Measurements from ENCODE around the gene ZDHHC24. TPM values are rescaled to one million over a fixed set of nuclear protein-coding genes. Genes with fewer than 3 reads are reported as not detected.

ZDHHC24 gene
- total RNA-seq, 1 experiment from 2014 or later = 19.4 TPM

DNA sequence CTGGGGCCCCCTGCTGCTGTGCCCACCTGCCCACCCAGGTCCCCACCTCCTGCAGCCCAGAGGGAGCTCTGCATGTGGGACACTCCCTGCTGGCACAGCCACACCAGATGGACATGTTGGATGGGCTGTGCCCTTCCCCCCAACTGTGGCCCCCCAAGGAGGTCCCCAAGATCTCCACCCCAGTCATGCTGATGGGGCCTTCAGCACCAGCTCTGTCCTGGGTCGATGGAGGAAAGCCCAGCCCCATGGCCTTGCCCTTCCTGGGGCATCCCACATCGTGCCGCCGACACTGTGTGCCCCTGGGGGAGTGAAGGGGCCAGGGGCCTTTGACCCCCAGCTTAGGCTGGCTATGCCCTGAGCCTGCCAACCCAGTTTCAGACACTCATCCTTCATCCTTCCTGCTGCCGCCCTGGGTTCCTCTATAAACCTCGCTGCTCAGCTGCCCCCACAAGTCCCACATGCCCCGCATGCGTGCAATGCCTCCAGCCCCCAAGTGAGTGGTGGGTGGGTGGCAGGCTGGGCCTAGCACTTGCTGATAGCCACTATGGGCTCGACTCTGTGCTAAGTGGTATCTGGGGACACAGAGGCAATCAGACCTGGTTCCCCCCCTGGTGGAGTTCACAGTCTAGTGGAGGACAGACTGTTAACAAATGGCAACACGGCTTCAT lies 69.5 kb downstream of the ZDHHC24 start:
- Histone ChIP-seq H2AFZ (no peak overlapping the region), H3K9me3 (ENCODE audit: insufficient read depth, low read depth) (no peaks in the 10 kb centered on the region), H3K79me2 (ENCODE audit: low read depth) (peaks cover 17% of the 10 kb centered on the region), H4K20me1 (ENCODE audit: insufficient read depth) (peaks cover 12% of the 10 kb centered on the region), H3K4me1 (replicated peaks; ENCODE audit: insufficient read depth) (peaks cover 7% of the 10 kb centered on the region), H3K27ac (no peak overlapping the region), H3K4me3 (no peak overlapping the region), H3K9me2 (ENCODE audit: insufficient read depth) (no peaks in the 10 kb centered on the region), H3K27me3 (ENCODE audit: insufficient read depth, low read depth) (no peaks in the 10 kb centered on the region), H3K36me3 (ENCODE audit: low read depth) (no peaks in the 10 kb centered on the region), H3K4me2 (no peak overlapping the region), H3F3A (ENCODE audit: insufficient read depth, low read depth) (peaks cover 12% of the 10 kb centered on the region; the same call in 1 of the 2 replicates)
- POLR2A ChIA-PET (ENCODE audit: unreplicated experiment) = no interaction called here
- DNase-seq = no peak
- intact Hi-C loops (cut with micrococcal nuclease; ENCODE audit: unreplicated experiment) = no loop called here
- CTCF ChIA-PET = no interaction called here
- BruUV-seq (replicated peaks) = no TSS peak
- TF ChIP-seq EZH2 (IDR thresholded peaks at IDR 0.05; ENCODE audit: low read depth) = no peak
- TF ChIP-seq, protein P1, sequence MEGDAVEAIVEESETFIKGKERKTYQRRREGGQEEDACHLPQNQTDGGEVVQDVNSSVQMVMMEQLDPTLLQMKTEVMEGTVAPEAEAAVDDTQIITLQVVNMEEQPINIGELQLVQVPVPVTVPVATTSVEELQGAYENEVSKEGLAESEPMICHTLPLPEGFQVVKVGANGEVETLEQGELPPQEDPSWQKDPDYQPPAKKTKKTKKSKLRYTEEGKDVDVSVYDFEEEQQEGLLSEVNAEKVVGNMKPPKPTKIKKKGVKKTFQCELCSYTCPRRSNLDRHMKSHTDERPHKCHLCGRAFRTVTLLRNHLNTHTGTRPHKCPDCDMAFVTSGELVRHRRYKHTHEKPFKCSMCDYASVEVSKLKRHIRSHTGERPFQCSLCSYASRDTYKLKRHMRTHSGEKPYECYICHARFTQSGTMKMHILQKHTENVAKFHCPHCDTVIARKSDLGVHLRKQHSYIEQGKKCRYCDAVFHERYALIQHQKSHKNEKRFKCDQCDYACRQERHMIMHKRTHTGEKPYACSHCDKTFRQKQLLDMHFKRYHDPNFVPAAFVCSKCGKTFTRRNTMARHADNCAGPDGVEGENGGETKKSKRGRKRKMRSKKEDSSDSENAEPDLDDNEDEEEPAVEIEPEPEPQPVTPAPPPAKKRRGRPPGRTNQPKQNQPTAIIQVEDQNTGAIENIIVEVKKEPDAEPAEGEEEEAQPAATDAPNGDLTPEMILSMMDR (conservative IDR thresholded peaks at IDR 0.05) = no peak

DNA sequence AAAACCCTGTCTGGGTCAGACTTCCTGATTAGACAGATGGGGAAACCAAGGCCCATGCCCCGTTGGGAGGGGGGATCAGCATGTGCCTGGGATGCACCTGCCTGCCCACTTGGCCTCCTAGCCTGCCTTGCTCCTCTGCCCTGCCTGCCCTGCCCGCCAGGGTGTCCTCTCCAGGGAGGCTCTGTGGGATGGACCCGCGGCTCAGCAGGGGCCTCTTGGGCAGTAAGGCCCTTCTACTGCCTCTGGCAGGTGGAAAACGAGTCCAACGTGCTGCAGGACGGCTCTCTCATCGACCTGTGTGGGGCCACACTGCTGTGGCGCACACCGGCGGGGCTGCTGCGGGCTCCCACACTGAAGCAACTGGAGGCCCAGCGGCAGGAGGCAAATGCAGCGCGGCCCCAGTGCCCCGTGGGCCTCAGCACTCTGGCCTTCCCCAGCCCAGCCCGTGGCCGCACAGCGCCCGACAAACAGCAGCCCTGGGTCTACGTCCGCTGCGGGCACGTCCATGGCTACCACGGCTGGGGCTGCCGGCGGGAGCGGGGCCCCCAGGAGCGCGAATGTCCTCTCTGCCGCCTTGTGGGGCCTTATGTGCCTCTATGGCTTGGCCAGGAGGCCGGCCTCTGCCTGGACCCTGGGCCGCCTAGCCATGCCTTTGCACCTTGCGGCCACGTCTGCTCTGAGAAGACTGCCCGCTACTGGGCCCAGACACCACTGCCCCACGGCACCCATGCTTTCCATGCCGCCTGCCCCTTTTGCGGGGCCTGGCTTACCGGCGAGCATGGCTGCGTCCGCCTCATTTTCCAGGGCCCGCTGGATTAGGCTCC lies 70.3 kb downstream of the ZDHHC24 start:
- CTCF ChIA-PET = no interaction called here
- peaks cover 6% of the 10 kb centered on the region; the same call in 1 of the 2 replicates for H3F3A ChIP-seq (ENCODE audit: insufficient read depth, low read depth)
- no TSS peak for BruUV-seq (replicated peaks)

More for the DNA sequence above, 70.3 kb downstream of the ZDHHC24 start:
- no peak for DNase-seq
- TF ChIP-seq EZH2 (IDR thresholded peaks at IDR 0.05; ENCODE audit: low read depth) = no peak
- TF ChIP-seq, protein P1 (conservative IDR thresholded peaks at IDR 0.05) = no peak
- Histone ChIP-seq H3K4me3 (no peak overlapping the region), H3K27ac (no peak overlapping the region), H3K4me2 (no peak overlapping the region), H4K20me1 (ENCODE audit: insufficient read depth) (peaks cover 6% of the 10 kb centered on the region), H2AFZ (no peak overlapping the region), H3K27me3 (ENCODE audit: insufficient read depth, low read depth) (no peaks in the 10 kb centered on the region), H3K9me3 (ENCODE audit: insufficient read depth, low read depth) (no peaks in the 10 kb centered on the region), H3K4me1 (replicated peaks; ENCODE audit: insufficient read depth) (0 out of 2 replicates have a peak, but pooled peaks cover under 1% of the 10 kb centered on the region), H3K9me2 (ENCODE audit: insufficient read depth) (no peaks in the 10 kb centered on the region), H3K79me2 (ENCODE audit: low read depth) (peaks cover 11% of the 10 kb centered on the region; the same call in 1 of the 2 replicates), H3K36me3 (ENCODE audit: low read depth) (no peaks in the 10 kb centered on the region)
- POLR2A ChIA-PET (ENCODE audit: unreplicated experiment) = no interaction called here
- intact Hi-C loops (cut with micrococcal nuclease; ENCODE audit: unreplicated experiment) = no loop called here
